HG03457 (cell line): ENCODE results near the gene BAG5.
"Not testable (repeated sequence)": the region's sequence is repeated elsewhere in the genome, so short reads cannot be mapped to it uniquely, and the experiment has no call there.

ENCODE experiments used
- ATAC-seq: cut with Tn5 transposase; IDR thresholded peaks from one replicate; pipeline ENCODE4 v1.9.1; 2021; ENCODE audit warnings: moderate number of reproducible peaks; ENCODE audit not compliant: unreplicated experiment

Gene BAG5

GRCh38 chr14:103535081-103535890 is 27.2 kb downstream of the BAG5 start:
- no peak for ATAC-seq

- ATAC-seq: no peak
Measured at GRCh38 chr14:103534576-103535061, 27.8 kb downstream of the BAG5 start.

GRCh38 chr14:103533999-103534575 is 28.4 kb downstream of the BAG5 start:
- ATAC-seq: no peak

- no peak for ATAC-seq
Measured at GRCh38 chr14:103533137-103533998, 29.1 kb downstream of the BAG5 start.

GRCh38 chr14:103532216-103533136 is 30.0 kb downstream of the BAG5 start:
- ATAC-seq: no peak

- no peak for ATAC-seq
Measured at GRCh38 chr14:103531421-103532215, 30.8 kb downstream of the BAG5 start.

GRCh38 chr14:103530831-103531230 is 31.6 kb downstream of the BAG5 start:
- no peak for ATAC-seq

- ATAC-seq: no peak
Measured at GRCh38 chr14:103530390-103530789, 32.1 kb downstream of the BAG5 start.

- ATAC-seq: no peak
Measured at GRCh38 chr14:103529383-103530365, 32.8 kb downstream of the BAG5 start.

- ATAC-seq: no peak
Measured at GRCh38 chr14:103528587-103529382, 33.7 kb downstream of the BAG5 start, which contains the start of gene TRMT61A. TSS of gene TRMT61A (plus strand) at chr14:103529196. CDS start at chr14:103529979, 783 bp downstream.

- ATAC-seq: no peak
Measured at GRCh38 chr14:103528146-103528586, 34.3 kb downstream of the BAG5 start.

GRCh38 chr14:103527408-103528145 is 34.9 kb downstream of the BAG5 start:
- no peak for ATAC-seq

GRCh38 chr14:103526914-103527248 is 35.6 kb downstream of the BAG5 start:
- no peak for ATAC-seq

GRCh38 chr14:103526247-103526913 is 36.1 kb downstream of the BAG5 start:
- no peak for ATAC-seq

GRCh38 chr14:103525430-103526246 is 36.8 kb downstream of the BAG5 start:
- not testable (repeated sequence) for ATAC-seq
